ENCODE results near the gene C10orf88. TPM values are rescaled to one million over a fixed set of nuclear protein-coding genes. Genes with fewer than 3 reads are reported as not detected.
A peak's percentile ranks its signal among the peaks of the same experiment; 100 is the strongest.

The C10orf88 gene
- total and polyA plus RNA-seq, 2 of the 13 experiments (the other 11 are each of a cell fraction or from before 2014, with no cell fraction given): 4.6 to 11.8 TPM

DNA sequence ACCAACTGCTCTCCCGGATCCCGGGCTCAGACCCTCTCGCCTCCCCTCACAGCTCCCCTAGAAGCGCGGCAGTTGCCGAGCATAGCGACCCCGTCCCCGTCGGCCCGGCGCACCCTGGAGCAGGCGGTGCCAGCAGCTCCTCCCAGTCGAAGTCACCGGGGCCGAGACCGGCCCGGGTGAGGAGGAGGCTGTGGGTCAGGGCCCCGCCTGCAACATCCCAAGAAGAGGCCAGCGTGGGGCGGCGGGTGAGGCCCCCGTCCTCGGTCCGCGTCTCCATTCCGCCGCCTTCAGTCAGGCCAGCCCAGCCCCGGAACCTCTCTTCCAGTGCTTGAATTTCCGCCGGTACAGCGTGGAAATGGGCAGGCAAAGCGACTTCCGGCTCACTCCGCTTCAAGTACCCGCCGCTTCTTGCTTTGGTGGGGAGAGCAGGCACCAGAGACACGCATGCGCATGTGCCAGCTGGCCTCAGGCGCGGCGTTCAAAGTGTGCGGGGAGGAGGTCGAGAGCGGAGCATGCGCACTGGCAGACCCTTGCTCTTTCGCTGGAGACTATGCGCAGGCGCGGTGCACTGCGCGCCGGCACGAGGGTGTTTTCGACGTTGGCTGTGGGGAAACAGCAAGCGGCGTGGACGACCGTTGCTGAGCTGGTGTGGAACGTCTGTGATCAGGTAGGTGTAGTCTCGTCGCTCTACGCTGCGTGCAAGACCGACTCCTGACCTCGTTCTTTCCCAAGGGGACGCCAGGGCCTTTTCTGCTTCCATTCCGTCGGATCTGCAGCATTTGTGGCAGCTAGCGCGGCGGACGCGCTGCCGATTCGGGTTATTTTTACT, at the start of gene C10orf88 (continued):
- TF ChIP-seq, protein P1, sequence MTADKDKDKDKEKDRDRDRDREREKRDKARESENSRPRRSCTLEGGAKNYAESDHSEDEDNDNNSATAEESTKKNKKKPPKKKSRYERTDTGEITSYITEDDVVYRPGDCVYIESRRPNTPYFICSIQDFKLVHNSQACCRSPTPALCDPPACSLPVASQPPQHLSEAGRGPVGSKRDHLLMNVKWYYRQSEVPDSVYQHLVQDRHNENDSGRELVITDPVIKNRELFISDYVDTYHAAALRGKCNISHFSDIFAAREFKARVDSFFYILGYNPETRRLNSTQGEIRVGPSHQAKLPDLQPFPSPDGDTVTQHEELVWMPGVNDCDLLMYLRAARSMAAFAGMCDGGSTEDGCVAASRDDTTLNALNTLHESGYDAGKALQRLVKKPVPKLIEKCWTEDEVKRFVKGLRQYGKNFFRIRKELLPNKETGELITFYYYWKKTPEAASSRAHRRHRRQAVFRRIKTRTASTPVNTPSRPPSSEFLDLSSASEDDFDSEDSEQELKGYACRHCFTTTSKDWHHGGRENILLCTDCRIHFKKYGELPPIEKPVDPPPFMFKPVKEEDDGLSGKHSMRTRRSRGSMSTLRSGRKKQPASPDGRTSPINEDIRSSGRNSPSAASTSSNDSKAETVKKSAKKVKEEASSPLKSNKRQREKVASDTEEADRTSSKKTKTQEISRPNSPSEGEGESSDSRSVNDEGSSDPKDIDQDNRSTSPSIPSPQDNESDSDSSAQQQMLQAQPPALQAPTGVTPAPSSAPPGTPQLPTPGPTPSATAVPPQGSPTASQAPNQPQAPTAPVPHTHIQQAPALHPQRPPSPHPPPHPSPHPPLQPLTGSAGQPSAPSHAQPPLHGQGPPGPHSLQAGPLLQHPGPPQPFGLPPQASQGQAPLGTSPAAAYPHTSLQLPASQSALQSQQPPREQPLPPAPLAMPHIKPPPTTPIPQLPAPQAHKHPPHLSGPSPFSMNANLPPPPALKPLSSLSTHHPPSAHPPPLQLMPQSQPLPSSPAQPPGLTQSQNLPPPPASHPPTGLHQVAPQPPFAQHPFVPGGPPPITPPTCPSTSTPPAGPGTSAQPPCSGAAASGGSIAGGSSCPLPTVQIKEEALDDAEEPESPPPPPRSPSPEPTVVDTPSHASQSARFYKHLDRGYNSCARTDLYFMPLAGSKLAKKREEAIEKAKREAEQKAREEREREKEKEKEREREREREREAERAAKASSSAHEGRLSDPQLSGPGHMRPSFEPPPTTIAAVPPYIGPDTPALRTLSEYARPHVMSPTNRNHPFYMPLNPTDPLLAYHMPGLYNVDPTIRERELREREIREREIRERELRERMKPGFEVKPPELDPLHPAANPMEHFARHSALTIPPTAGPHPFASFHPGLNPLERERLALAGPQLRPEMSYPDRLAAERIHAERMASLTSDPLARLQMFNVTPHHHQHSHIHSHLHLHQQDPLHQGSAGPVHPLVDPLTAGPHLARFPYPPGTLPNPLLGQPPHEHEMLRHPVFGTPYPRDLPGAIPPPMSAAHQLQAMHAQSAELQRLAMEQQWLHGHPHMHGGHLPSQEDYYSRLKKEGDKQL (CRISPR knock-in tag; IDR thresholded peaks at IDR 0.05; ENCODE audit: low read depth): no peak
- peak; percentile 86 for TF ChIP-seq KDM3A (CRISPR knock-in tag; IDR thresholded peaks at IDR 0.05; ENCODE audit: low read depth)
- TF ChIP-seq ELF1 (CRISPR knock-in tag; IDR thresholded peaks at IDR 0.05): peak; percentile 90
- TF ChIP-seq MBD4 (IDR thresholded peaks at IDR 0.05; ENCODE audit: borderline replicate concordance, low read length): no peak
- no peak for TF ChIP-seq PHB2 (IDR thresholded peaks at IDR 0.05; ENCODE audit: partially characterized antibody)
- 0 out of 2 replicates have a peak, but pooled peaks have one; percentile 43 for TF ChIP-seq TGIF2 (CRISPR knock-in tag; IDR thresholded peaks at IDR 0.05)
- TF ChIP-seq PPARG (CRISPR knock-in tag; conservative IDR thresholded peaks at IDR 0.05): no peak
- TF ChIP-seq SMAD3 (CRISPR knock-in tag; IDR thresholded peaks at IDR 0.05): peak; percentile 87
- TF ChIP-seq, protein P2, sequence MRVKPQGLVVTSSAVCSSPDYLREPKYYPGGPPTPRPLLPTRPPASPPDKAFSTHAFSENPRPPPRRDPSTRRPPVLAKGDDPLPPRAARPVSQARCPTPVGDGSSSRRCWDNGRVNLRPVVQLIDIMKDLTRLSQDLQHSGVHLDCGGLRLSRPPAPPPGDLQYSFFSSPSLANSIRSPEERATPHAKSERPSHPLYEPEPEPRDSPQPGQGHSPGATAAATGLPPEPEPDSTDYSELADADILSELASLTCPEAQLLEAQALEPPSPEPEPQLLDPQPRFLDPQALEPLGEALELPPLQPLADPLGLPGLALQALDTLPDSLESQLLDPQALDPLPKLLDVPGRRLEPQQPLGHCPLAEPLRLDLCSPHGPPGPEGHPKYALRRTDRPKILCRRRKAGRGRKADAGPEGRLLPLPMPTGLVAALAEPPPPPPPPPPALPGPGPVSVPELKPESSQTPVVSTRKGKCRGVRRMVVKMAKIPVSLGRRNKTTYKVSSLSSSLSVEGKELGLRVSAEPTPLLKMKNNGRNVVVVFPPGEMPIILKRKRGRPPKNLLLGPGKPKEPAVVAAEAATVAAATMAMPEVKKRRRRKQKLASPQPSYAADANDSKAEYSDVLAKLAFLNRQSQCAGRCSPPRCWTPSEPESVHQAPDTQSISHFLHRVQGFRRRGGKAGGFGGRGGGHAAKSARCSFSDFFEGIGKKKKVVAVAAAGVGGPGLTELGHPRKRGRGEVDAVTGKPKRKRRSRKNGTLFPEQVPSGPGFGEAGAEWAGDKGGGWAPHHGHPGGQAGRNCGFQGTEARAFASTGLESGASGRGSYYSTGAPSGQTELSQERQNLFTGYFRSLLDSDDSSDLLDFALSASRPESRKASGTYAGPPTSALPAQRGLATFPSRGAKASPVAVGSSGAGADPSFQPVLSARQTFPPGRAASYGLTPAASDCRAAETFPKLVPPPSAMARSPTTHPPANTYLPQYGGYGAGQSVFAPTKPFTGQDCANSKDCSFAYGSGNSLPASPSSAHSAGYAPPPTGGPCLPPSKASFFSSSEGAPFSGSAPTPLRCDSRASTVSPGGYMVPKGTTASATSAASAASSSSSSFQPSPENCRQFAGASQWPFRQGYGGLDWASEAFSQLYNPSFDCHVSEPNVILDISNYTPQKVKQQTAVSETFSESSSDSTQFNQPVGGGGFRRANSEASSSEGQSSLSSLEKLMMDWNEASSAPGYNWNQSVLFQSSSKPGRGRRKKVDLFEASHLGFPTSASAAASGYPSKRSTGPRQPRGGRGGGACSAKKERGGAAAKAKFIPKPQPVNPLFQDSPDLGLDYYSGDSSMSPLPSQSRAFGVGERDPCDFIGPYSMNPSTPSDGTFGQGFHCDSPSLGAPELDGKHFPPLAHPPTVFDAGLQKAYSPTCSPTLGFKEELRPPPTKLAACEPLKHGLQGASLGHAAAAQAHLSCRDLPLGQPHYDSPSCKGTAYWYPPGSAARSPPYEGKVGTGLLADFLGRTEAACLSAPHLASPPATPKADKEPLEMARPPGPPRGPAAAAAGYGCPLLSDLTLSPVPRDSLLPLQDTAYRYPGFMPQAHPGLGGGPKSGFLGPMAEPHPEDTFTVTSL (CRISPR knock-in tag; IDR thresholded peaks at IDR 0.05; ENCODE audit: borderline replicate concordance): peak; percentile 58
- no peak for TF ChIP-seq NFRKB (IDR thresholded peaks at IDR 0.05)
- peak; percentile 46; the same call in 1 of the 2 replicates for TF ChIP-seq ESRRA (CRISPR knock-in tag; IDR thresholded peaks at IDR 0.05; ENCODE audit: low read depth)
- no peak for TF ChIP-seq ZNF570 (CRISPR knock-in tag; IDR thresholded peaks at IDR 0.05; ENCODE audit: borderline replicate concordance)
- TF ChIP-seq, protein P3, sequence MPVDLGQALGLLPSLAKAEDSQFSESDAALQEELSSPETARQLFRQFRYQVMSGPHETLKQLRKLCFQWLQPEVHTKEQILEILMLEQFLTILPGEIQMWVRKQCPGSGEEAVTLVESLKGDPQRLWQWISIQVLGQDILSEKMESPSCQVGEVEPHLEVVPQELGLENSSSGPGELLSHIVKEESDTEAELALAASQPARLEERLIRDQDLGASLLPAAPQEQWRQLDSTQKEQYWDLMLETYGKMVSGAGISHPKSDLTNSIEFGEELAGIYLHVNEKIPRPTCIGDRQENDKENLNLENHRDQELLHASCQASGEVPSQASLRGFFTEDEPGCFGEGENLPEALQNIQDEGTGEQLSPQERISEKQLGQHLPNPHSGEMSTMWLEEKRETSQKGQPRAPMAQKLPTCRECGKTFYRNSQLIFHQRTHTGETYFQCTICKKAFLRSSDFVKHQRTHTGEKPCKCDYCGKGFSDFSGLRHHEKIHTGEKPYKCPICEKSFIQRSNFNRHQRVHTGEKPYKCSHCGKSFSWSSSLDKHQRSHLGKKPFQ (CRISPR knock-in tag; IDR thresholded peaks at IDR 0.05; ENCODE audit: insufficient replicate concordance): peak; percentile 87
- TF ChIP-seq, protein P4, sequence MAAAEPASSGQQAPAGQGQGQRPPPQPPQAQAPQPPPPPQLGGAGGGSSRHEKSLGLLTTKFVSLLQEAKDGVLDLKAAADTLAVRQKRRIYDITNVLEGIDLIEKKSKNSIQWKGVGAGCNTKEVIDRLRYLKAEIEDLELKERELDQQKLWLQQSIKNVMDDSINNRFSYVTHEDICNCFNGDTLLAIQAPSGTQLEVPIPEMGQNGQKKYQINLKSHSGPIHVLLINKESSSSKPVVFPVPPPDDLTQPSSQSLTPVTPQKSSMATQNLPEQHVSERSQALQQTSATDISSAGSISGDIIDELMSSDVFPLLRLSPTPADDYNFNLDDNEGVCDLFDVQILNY (CRISPR knock-in tag; conservative IDR thresholded peaks at IDR 0.05): peak; percentile 95
- TF ChIP-seq SRSF4 (IDR thresholded peaks at IDR 0.05; ENCODE audit: low read depth, low read length, poor library complexity, severe bottlenecking): no peak
- peak; percentile 51; the same call in 1 of the 2 replicates for TF ChIP-seq ZNF720 (CRISPR knock-in tag; IDR thresholded peaks at IDR 0.05)

All from HepG2 (cell line).